HG03045 (cell line): ENCODE results near the gene LZTFL1.

Experiments used
- ATAC-seq: cut with Tn5 transposase; IDR thresholded peaks from one replicate; pipeline ENCODE4 v1.9.1; 2021; ENCODE audit warnings: mild to moderate bottlenecking, moderate library complexity; ENCODE audit not compliant: unreplicated experiment

The LZTFL1 gene

DNA sequence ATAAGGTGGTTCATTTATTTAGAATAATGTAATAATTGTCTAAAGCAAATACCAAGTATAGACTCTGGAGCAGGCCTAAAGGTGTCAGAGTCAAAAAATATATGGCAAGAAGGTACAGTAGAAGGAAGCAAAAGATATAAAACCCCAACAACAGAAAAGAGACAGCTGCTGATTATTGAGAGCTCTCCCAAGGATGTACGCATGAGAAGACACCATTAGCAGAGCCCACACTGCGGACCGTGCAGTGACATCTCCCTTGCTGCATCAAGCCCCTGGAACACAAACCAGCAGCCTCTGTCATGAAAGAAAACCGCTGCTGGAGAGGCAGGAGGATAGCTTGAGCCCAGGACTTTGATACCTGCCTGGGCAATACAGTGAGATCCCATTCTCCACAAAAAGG, 27.6 kb downstream of the LZTFL1 start:
- ATAC-seq, result no peak

DNA sequence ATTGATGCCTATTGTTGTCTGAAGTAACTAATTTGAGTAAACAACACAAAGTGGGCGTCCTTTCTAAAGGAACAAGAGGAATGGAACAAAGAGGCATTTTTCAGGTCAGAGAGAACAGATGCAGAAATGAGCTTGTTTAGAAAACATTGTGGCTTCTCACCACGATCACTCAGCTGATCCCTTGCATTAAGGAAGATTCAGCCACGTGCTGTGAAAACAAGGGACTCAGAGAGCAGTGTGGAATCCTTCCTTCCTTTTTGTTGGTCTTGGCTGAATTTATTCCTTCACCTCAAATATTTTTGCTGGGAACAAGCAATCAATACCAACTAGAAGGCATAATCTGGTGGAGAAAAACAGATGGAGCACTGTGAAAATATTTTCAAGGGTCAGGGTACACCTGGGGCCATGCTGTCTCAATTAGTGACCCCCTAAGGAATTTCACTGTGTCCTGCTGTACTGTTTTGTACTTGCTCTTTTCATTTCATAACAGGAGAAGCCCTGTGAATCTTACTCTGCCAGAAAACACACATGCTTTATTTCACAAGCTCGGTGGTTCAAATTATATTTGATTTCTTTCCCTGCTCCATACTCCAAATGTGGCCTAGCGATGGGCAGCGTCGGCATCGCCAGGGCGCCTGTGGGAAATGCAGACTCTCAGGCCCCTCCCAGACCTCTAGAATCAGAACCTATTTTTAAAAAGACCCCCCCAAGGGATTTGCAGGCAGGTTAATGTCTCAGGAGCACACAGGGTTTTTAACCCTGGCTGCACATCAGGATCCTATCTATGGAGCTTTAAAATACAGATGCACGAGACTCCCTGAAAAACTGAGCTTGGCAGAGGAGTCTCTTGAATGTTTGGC, 34.0 kb downstream of the LZTFL1 start:
- ATAC-seq, result no peak

DNA sequence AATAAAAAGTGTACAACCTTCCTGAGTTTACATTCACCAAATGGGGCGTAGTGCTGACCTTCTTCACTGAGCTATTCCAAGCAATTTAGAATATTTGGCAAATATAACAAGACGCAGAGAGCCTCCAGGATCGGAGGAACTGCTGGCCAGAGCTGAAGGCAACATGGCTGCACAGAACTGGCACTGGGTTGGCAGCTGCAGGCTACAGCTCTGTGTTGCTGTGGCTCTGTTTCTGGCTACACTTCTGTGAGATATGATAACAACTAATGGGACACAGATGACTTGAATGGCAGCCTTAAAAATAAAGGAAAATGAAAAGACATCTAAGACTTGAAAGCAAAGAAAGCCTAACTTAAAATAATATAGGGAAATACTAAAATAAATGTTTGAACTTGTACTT, 34.8 kb downstream of the LZTFL1 start:
- ATAC-seq, result no peak

DNA sequence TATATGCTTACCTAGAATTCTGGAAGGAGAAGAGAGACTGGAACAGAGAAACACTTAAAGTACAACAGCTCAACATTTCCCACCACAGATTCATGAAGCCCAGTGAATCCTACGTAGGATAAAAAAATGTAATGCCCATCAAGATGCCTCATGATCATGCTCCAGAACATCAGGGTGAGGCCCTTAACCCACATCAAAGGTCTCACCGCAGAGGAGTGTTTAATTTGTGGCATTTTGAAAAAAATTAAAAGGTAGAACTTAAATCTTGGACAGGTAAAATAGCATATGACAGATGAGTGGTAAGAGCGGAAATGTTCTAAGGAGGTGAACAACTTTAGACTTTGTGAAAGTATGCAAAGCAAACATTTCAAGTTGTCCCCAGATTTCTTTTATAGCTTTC, 35.8 kb downstream of the LZTFL1 start:
- ATAC-seq, result no peak

DNA sequence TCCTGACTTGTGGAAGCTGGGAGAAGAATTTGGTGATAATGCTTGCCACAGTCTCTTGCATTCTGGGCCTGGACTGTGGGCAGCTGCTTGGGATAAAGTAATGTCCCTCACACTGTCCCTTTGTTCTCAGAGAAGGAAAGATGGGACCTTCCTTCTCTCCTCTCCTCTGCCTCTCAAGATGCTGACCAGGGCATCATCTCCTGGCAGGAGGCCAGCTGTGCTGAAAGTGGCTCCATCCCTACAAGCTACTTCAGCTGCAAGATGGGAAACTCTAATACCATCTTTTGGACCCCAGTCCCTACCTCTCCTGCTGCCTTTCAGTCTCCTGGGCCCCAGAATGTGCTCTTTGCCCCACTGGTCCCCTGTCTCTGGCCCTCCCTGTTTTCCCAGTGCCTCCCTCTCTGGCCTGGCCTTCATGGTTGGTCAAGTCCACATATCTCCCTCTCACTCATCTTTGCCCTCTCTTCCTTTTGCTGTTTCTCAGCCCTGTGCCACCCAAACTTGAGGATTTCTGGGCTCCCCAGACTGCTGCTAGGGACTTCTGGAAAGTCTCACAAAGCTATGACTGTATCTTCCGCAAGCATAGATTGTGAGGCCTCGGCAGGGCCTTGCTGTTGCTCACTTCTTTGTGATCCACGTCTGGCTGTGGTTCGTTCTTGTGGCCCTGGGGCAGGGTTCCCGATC, 38.5 kb downstream of the LZTFL1 start:
- no peak for ATAC-seq

DNA sequence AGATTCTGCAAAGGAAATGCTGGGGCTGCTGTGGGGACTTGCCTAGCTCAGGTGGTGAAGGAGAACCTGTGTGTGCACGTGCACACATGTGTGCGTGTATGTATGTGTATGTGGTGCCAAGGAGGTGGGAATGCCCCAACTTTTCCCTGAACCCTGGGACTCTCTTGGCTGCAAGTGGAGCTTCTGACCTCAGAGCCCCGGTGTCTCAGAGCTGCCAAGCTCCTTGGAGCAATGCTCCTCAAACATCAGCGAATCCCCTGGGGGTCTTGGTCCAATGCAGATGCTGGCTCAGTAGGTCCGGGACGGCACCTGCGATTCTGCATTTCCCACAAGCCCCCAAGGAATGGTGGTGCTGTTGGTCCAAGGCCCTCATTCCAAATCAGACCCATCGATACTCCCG, 39.8 kb downstream of the LZTFL1 start:
- ATAC-seq, result no peak

DNA sequence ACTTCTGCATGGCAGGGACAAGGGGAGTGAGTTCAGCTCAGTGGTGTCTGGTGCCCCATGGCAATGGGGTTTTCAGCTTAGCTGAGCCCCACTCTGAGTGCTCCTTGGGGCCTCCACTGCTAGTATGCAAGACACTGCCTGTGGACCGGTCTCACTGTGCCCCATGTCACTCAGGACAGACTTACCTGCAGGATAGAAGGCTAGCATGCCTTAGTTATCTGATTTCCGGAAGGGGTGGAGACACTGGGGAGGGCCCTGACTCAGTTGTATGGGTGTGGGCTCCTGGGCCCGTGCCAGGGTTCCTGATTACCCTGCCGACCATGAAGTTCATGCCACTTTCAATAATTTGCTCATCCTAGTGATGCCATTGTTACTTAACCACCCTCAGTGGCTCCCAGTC, 41.3 kb downstream of the LZTFL1 start:
- ATAC-seq, result no peak

DNA sequence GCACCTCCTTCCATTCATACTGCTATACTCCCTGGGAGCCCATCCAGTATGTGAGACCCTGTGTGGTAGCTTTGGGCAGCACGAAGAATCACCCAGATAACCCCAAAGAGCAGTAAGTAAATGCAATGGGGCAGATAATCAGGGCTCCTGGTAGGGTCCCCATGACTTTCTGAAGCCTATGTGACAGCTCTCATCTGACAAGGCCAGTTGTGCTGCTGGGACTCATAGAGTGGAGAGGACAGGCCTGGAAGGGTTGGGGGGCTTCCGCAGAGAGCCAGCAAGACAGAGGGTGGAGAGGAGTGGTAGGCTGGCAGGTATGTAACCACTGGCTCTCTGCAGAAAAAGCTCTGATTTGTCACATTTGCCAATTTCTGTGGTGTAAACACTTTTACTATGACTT, 42.3 kb downstream of the LZTFL1 start:
- no peak for ATAC-seq

DNA sequence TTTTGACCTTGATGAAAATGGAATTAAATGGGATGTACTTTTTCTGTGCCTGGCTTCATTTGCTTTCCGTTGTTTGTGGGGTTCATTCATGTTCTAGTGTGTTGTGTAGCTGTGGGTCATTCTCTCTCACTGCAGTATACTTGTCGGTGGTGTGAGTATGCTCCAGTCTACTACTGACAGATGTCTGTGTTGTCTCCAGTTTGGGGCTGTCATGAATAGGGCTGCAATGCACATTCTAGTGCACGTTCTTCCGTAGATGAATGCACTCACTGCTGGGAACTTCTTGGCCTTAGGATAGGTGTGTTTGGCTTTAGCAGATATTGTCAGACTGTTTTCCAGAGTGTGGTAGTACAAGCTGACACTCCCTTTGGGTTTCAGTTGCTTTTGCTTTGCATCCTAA, 43.9 kb downstream of the LZTFL1 start:
- ATAC-seq, result no peak

DNA sequence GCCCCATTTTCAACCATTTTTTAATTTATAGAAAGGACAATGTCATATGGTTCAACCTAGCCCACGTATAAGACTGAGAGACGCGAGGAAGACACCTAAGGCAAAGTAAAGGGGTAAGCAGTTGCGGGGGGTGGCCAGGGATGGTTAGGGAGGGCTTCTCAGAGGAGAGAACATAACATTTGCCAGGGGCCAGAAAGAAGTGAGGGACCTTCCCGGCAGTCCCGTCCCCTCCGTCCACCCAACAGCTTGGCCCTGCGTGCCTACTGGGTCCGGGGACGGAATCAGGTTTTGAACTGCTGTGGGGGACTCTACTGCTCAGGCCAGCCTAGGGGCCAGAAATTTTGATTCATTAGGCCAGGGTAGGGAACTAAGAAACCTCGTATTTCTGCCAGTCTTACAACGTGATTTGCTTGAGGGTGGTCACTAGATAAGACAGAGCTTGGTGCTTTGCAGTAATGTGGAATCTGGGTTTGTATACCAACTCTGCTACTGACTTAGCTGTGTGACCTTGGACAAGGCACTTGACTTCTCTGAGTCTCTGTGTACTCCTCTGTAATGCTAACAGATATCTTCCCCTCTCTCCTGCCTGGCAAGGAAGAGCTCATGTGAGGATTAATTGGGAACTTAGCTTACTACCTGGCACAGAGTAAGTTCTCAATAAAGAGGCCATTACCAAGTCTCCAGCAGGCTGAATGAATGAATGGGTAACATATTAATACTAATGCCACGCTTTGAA, 44.8 kb downstream of the LZTFL1 start:
- ATAC-seq, result no peak

DNA sequence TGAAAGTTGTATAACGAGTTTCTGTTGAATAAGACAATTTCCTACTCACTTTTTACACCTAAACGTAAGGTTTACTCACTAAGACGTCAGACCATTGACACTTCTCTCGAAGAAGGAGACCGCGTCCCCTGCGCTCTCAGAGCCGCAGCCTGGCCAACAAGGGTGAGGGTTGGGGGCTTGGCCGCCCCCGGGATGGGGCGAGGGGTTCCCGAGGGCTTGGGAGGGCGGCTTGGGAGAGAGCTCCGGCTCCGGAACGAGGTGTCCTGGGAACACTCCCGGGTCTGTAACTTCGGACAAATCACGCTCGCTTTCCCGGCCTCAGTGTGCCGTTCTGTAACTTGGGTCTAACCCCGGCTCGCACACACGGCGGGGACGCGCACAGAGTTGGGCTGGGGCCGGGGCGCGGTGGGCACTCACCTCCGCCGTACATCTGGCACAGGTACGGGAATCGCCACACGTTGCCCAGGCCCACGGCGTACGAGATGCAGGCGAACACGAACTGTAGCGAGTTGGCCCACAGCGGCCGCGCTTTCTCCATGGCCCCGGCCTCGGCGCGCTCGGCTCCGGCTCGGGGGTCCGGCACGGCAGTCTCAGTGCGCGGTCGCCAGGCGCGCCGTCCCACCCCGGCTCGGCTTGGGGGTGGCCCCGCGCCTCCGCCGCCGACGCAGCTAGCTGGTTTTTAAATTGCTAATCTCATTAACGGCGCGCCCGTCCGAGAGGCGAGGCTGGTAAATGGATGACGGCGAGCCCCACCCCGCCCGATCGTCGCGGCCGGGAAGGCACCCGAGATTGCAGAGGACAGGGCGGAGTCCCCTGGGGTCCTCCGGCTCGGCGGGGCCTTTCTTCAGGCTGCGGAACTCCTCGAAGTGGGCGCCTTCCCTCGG, 45.8 kb downstream of the LZTFL1 start, which contains the start of gene SLC6A20:
Gene SLC6A20 (minus strand): TSS at position 655 of the 884 bp plus-strand sequence. CDS start 117 bp downstream, at position 538.
- no peak for ATAC-seq

DNA sequence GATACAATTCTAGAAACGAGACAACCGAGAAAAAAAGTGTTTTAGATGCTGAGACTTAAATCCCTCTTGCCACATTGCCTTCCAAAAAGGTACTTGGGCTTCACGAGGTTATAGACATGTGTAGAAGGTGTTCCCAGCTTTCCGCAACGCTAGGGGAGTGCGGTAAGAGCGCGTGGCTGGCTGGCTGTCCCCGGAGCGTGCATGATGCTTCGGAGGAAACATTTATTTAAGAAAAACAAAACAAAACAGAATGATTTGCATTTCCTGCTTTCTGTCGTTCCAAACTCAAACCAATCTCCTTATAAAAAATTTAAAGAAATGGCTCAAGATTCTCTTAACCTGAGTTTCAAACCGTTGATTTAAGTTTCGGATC, 46.4 kb downstream of the LZTFL1 start:
- ATAC-seq, result no peak

DNA sequence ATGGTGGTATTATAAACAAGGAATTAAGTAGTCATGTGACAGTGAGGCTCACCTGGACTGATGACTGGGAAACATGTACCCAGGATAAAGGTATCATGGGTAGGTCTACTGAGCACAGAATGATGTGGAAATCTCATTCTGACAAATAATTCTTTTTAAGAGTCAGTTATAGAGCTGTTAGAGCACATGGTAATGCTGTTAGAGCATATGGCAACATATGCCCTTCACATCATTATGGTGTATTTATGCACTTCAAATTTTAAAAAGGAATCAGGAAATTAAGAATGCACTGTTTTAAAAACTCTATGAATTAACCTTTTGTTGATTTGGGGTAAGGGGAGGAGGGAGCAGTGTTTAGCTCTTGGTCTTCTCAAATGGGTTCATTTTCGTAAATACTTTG, 47.3 kb downstream of the LZTFL1 start:
- no peak for ATAC-seq

DNA sequence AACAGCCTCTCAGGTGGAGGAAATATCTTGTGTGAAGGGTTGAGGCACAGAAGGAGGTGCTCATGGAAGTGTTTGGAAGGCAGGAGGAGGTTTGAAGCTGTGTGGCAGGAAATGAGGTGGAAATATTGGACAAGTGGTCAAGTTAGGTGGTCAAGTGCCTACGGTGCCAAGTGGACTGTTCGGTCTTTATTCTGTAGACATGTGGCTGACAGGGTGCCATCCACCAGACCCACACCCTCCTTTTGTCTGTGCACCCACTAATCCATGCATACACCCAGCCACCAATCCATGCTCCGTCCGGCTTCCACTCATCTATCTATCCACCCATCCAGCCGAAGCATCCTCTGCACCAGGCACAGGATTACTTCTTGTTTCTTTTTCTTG, 47.8 kb downstream of the LZTFL1 start:
- ATAC-seq, result no peak

DNA sequence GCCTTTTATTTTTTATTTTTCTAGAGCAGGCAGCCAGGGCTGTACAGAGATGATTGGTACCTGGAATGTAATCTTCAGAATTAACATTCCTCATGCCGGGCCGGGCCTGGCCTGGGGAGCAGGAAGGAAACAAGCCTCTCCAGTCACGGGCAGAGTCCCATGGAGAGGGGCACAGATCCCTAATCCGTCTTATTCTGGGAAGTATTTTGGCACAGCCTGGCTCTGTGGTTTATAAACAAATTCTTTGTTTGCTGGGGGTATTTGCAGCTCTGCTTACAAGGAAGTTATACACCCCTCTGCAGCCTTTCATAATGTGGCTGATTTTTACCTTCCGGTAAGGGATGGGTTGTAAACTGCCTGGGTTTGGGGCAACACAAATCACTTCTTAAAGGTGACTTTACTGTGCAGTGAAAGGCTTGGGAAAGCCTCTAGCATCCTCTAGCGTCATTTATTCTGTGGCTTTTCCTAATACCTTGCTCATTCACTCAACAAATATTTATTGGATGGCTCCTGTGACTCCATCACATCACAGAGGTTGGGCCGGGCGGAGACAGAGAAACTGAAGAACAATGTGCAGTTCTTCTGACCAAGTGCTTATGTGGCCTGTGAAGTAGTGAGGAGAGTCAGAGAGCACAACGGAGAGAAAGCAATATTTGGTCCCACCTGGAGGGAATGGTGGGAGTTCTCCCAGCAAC, 48.3 kb downstream of the LZTFL1 start:
- no peak for ATAC-seq

DNA sequence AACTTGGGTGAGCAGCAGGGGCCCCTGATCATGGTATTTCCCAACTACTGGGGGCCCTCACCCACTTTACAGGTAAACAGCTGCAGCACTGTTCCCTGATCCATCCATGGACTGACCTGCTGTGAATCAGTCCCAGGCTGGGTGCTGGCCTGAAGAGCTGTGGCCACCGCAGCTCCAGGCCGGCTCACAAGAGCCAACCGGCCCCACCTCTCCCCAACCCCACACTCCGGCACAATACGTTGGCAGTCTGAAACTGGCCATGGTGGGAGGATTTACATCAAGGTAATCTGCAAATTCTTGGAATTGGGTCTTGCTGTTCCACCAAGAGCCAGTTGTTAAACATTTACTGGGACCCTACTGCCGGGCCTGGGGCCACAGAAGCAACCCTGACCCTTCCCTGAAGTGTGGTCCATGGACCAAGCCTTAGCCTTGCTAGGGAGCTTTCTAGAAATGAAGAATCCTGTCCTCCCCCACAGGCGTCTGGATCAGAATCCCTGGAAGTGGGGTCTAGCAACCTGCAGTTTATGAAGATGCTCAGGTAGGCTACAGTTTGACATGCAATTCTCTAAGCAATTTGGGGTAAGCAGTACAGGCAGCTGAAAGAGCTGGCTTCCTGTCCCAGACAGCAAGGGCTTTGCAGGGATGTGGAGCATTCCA, 49.3 kb downstream of the LZTFL1 start:
- ATAC-seq, result no peak

DNA sequence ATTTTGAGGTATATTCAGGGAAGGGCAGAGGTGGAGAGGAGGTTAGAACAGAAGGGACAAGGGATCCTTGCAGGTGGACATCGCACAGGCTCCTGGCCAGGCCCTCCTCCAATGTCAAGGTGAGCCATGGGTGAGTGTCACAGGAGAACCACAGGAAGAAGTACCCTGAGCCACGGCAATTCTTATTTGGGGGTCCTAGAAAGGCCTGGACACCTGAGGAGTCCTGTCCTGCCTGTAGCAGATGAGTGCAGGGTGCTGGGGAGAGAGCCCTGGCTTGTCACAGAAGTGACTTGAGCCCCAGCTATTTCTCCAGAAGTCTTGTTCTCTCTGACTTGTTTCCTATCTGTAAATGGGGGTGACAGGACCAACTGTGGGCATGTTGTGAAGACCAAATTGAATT, 49.9 kb downstream of the LZTFL1 start:
- ATAC-seq, result no peak

DNA sequence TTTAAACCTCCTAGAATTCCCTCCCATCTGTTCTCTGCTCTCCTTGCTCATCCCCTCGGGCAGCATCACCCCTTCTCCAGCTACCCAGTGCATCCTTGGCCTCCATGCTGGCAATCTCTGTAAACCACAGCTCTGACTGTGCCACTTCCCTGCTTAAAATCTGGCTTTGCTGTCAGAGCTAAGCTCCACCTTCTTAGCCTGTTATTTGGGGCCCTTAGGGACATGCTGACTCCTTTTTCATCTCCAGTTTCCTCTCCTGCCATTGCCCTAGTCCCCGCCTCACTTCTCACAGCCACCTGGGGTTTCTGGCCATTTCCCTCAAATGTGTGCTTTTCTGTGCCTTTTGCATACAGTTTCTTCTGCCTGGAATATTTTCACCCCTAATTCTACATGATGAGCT, 51.3 kb downstream of the LZTFL1 start:
- ATAC-seq, result no peak

DNA sequence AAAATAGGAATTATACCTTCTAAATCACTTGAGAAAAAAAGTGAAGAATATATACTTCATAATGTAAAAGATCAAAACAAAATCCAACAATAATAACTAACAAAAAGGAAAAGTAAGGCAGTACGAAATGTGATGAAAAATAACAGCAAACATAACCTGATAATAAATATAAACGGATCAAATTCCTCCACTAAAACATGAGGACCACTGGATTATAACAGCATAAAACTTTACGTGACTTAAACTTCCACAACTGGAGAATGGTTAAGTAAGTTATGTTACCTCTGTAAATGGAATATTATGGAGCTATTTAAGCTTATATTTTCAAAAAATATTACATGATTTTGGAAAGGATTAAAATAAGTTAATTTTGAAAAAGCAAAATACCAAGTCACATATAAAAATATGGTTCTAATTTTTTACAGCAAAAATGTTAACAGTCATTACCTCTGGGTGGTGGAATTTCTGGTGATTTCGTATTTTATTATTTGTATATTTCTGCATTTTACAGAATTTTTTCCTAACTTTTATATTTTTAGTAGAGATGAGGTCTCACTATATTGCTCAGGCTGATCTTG, 52.6 kb downstream of the LZTFL1 start:
- no peak for ATAC-seq
